Measurements from ENCODE around the gene CLEC19A.

The CLEC19A gene

DNA sequence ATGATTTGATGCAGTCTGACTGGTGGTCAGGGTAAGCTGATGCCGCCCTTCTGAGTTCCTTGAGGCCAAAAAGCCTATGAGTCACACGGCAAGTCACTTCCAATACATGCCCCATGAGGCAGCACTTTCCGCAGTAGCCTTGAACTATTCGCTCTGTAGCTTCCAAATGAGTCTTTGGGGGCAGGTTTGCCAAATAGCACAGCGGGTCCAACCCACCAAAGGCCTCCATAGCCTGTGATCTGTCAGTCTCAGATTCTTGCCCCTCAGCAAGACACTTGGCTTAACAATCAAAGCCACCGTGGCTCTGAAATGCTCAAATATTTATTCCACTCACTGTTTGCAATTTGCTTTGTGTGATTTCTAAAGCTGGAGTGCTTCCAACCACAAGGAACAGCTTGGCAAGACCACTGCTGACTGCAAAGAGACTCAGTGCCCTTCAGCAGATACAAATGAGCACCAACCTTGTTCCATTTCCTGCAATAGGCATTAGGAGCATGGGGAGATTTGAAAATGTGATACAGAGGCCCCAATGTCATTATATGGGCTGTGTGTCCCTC, 45.4 kb downstream of the CLEC19A start:
- DNase-seq, result no peak

DNA sequence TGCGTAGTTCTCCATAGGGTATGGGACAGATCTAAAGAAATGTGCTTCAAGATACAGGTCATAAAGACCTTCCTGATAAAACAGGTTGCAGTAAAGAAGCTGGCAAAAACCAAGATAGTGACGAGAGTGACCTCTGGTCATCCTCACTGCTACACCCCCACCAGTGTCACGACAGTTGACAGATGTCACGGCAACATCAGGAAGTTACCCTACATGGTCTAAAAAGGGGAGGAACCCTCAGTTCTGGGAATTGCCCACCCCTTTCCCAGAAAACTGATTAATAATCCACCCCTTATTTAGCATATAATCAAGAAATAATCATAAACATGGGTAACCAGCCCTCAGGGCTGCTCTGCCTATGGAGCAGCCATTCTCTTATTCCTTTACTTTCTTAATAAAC, 46.3 kb downstream of the CLEC19A start:
- DNase-seq, result no peak

DNA sequence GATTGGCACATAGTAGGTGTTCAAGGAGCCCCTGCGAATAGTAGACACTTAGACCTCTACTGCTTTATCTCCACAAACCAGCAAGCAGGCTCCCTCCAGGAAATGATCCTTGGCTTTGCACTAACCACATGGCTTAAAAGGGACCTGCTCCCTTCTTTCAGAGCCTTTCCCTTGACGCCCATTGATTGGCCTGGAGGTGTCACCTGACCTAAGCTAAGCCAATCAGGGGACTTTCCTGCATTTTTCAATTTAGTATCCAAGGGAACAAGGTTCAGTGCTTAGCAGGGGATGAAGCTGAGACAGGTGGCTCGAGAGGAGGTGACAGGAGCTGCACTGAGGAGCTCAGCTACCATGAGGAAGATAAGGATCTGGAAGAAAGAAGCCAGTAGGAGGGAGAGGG, 52.8 kb downstream of the CLEC19A start:
- no peak for DNase-seq

DNA sequence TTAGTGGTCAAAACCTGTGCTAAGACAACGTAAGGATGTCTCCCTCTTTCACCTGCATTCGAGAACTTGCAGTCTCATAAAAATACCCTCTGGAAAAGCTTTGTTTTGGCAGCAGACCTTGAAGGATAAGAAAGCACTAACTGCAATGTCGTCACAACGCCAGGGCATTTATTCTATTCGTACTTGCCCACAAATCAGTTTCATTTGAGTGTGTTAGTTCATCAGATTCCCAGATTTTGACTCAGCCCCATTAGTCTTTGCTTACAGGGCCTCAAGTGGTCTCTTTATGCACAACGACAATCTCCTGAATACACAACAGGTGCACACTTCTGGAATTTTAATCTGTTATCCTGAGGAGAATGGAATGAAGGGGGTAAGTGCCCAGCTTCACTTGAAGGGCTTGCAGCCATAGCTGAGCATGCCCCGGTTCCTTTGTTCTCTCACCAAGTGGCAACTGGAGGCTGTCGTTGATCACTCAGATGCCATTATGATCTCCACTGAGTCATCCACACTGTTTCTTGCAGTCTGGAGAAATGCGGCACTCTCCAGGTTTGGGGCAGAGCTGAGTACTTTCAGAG, 58.8 kb downstream of the CLEC19A start:
- DNase-seq, result no peak

DNA sequence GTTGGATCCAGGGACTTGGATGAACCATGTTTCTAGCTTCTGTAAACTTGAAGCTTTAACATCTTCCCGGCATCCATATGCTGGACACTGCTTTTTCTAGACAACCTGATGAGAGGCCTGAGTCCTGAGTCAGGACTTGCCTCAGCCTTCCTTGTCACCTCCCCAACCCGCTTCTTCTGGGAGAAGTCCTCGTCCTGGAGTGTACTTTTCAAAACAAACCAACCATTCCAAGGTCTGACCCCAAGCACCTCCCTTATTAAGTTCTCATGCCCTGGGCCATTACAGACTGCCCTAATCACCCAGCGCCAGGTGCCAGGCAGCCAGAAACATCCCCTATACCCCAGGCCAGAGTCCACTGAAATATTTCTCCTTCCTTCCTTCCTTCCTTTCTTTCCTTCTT, 59.4 kb downstream of the CLEC19A start:
- DNase-seq, result no peak

DNA sequence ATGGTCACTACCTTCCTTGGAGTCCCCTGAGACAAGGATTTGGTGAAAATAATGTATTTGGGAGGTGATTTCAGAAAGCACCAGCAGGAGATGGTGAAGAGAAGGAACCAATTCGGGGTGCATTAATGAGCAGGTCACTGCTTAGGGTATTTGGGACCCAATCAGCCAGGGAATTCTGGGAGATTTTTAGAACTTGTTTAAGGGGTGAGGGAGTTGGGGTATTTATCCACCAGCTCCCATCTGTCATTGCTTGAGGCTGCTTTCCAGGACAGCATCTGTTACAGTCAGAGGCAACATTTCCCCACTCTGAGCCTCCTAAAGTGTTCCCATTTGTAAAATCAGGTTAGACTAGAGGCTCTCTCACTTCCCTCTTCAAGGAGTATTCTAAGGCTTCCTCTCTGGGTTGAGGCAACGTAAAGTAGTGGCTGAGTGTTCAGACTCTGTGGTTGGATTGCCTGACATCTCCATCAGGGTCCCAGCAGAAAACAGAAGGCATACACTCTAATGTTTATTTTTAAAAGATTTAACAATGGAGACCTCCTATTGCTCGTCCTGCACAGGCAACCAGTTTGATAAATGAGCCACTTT, 60.9 kb downstream of the CLEC19A start:
- DNase-seq, result no peak

DNA sequence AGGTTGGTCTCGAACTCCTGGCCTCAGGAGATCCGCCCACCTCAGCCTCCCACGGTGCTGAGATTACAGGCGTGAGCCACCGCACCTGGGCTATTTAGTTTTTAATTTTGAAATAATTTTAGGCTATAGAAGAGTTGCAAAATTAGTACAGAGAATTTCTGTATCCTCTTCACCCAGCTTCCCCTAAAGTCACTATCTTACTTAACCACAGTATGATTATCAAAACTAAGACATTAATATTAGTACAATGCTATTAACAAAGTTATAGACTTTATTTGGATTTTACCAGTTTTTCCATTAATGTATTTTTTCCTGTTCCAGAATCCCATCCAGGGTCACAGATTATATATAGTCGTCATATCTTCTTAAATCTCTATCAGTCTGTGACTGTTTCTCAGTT, 62.6 kb downstream of the CLEC19A start:
- DNase-seq, result no peak

DNA sequence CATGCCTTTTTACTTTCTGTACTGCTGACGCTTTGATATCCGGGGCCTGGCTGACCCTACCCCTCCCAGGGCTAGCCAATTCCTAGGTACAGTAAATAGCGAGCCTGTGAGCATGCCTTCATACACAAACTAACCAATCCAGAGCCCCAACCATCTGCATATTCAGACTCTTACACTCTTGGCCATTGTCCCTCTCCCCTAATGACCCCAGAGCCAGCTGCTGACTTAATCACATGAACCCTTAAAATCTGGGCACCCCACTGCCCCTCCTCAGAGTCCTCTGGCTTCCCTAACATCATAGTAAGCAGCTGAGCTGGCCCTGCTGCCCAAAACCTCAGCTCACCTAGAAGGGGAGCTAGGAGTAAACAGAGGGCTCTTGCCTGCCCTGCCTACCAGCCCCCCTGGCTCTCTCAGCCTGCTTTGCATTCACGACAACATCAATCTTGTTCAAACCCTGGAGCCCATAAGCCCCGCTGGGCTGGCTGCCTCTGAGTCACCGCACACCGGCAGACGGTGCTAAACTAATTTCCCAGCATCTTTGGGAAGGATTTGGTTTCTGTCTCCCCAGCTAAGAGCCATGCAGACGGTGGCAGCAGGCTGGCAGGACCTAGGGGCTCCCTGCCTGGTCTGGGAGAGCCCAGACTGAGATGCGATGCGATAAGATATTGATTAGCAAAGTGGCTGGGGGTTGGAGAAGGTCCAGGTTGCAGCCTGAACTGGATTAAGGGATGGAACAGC, 63.2 kb downstream of the CLEC19A start:
- no peak for DNase-seq

DNA sequence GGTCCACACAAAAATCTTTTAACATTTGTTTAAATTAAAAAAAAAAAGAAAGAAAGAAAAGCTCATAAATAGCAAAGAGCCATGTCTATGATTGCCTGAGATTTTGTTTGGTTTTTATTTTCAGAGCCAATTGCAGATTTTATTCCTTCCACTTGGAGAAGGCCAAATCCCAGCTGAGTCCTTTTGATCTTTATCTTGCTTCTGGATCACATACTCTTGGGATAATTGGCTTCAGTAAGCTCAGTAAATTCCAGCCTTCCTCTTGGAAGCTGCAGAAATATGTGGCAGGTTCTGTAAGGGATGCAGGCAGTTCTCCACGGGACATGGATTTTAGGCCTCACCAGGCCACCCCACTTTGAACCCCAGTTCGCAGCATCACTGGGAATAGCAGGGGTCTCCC, 68.8 kb downstream of the CLEC19A start:
- DNase-seq, result no peak

DNA sequence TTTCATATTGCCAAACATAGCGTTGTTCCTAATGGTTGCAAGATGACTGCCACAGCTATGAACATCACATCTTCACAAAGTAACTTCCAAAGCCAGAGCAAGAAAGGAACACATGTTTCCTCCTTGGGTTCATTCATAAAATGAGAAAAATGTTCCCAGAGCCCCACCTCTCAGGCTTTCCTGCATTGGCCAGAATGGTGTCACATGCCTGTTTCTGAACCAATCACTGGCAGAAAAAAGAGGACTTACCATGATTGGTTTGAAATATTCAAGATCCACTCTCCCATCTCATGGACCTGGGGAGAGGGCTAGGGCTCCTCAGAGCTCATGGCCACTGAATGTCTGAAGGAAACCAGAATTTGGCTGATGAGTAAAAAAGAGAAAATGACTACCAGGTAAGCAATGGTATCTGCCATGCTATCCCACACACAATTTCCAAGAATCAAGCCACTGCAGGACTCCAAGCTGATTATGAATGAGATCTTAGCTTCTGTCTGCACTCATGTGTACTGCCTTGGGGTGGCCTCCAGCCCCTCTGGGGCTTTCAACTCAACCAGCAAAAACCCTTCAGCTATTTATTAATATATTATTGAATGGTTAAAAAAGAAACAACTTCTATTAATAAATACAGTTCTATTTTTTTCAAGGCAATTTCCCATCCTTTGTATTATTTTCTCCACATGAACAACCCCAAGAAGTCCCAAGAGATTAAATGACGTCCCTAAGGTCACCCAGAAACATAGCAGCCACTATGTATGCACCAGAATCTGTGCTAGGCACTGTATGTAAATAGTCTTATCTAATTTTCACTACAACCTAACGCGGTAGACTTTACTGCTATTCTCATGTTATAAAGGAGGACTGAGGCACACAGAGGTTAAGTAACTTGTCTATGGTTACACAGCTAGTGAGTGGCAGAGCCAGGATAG, 70.8 kb downstream of the CLEC19A start:
- no peak for DNase-seq

DNA sequence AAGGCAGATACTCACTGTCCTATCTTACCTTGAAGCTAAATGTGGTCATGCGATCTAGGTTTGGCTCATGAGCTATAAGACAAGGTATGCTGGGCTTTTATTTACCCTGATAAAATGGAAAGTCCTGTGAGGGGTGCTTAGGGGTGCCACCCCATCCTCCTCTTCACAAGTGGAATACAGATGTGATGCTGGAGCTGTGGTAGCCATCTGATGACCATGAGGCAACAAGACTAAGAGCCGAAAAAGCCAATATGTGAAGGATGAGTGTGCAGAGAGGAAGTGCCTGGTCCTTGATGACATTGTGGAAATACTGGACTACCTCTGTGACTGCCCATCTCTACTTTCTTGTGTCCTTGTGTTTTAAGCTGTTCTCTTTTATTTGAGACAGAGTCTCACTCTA, 74.0 kb downstream of the CLEC19A start:
- DNase-seq, result no peak
